Mesothelial cell of epicardium (in vitro differentiated cells): ENCODE measurements around the gene PSMB9. TPM values are rescaled to one million over a fixed set of nuclear protein-coding genes. Genes with fewer than 3 reads are reported as not detected.
A peak's percentile ranks its signal among the peaks of the same experiment; 100 is the strongest.

ENCODE experiments used
- DNase-seq, 2 experiments: peaks; one replicate each; pipeline ENCODE4 v3.0.0; 2021; ENCODE audit warnings: low spot score in 2 of 2; ENCODE audit not compliant: unreplicated experiment in 2 of 2
- H3K27ac Mint-ChIP-seq: 2 replicates; pipeline ENCODE4 v1.8.0; 2021; ENCODE audit warnings: mixed read lengths
- H3K27me3 Mint-ChIP-seq: 2 replicates; pipeline ENCODE4 v1.8.0; 2021; ENCODE audit warnings: low read depth, mixed read lengths
- H3K36me3 Mint-ChIP-seq: 2 replicates; pipeline ENCODE4 v1.8.0; 2021; ENCODE audit warnings: mixed read lengths
- H3K4me1 Mint-ChIP-seq: 2 replicates; pipeline ENCODE4 v1.8.0; 2021; ENCODE audit warnings: mixed read lengths
- H3K4me3 Mint-ChIP-seq: 2 replicates; pipeline ENCODE4 v1.8.0; 2021; ENCODE audit warnings: mild to moderate bottlenecking, moderate library complexity, mixed read lengths
- H3K9me3 Mint-ChIP-seq: 2 replicates; pipeline ENCODE4 v1.8.0; 2021; ENCODE audit warnings: mixed read lengths
- total RNA-seq: library from RNA; stranded (reverse); gene quantifications from 3 replicates; pipeline ENCODE4 v1.2.1, GENCODE V29; 2021
- TF ChIP-seq, protein P1 (sequence below): fragments of 200-600 bp; sonication (generic); IDR thresholded peaks from one replicate; pipeline ENCODE4 v1.5.0; 2021; ENCODE audit warnings: antibody characterized with exemption; ENCODE audit not compliant: unreplicated experiment

Gene PSMB9
- total RNA-seq, 1 donor from 2014 or later = not detected

DNA sequence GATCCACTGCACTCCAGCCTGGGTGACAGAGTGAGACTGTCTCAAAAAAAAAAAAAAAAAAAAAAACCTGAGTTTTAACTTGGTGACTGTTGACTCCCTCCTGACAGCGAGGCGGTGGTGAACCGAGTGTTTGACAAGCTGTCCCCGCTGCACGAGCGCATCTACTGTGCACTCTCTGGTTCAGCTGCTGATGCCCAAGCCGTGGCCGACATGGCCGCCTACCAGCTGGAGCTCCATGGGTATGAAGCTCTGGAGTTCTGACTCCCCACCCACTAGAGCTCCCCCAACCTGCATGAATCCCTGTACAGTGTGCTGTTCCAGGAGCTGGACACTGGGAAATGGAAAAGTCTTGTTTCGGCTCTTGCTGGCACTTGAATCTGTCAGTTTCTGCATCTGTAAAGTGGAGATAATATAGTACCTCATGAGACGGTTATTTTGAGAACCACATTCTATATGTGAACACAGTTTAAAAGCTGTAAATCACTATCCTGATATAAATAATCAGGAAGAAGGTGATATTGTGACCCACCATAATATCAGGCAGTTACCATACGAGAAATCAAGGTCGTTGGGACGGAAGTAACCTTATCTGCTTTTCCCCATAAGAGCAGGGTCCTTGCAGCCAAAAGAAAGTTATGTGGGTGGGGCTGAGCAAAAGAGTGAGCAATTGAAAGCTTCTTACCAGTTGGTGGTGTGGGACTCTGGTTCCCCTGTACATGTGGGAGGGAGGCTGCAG, 3.3 kb downstream of the PSMB9 start:
- Mint-ChIP-seq H3K27me3 (peaks cover 71% of the 10 kb centered on the region), H3K4me3 (no peak overlapping the region), H3K36me3 (no peaks in the 10 kb centered on the region), H3K4me1 (peaks cover 31% of the 10 kb centered on the region), H3K9me3 (no peaks in the 10 kb centered on the region), H3K27ac (no peak overlapping the region)
- no peak for DNase-seq
- TF ChIP-seq, protein P1, sequence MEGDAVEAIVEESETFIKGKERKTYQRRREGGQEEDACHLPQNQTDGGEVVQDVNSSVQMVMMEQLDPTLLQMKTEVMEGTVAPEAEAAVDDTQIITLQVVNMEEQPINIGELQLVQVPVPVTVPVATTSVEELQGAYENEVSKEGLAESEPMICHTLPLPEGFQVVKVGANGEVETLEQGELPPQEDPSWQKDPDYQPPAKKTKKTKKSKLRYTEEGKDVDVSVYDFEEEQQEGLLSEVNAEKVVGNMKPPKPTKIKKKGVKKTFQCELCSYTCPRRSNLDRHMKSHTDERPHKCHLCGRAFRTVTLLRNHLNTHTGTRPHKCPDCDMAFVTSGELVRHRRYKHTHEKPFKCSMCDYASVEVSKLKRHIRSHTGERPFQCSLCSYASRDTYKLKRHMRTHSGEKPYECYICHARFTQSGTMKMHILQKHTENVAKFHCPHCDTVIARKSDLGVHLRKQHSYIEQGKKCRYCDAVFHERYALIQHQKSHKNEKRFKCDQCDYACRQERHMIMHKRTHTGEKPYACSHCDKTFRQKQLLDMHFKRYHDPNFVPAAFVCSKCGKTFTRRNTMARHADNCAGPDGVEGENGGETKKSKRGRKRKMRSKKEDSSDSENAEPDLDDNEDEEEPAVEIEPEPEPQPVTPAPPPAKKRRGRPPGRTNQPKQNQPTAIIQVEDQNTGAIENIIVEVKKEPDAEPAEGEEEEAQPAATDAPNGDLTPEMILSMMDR = no peak

DNA sequence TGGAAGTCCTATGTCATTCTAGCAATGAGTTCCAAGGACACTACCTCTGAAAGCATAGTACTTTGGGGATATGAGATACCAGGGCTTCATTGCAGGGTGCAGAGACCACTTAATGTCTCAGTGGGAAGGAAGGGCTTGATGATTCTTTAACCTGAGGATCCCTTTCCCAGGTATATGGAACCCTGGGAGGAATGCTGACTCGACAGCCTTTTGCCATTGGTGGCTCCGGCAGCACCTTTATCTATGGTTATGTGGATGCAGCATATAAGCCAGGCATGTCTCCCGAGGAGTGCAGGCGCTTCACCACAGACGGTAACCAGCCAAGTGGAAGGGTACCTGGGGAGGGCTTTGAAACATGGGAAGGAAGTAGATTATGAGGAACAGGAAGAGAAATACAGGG, 4.2 kb downstream of the PSMB9 start:
- no peak overlapping the region for H3K27ac Mint-ChIP-seq
- H3K4me3 Mint-ChIP-seq = no peak overlapping the region
- H3K4me1 Mint-ChIP-seq = peaks cover 24% of the 10 kb centered on the region
- H3K36me3 Mint-ChIP-seq = no peaks in the 10 kb centered on the region
- peaks cover 63% of the 10 kb centered on the region for H3K27me3 Mint-ChIP-seq
- TF ChIP-seq, protein P1 = no peak
- DNase-seq = no peak
- H3K9me3 Mint-ChIP-seq = no peaks in the 10 kb centered on the region

DNA sequence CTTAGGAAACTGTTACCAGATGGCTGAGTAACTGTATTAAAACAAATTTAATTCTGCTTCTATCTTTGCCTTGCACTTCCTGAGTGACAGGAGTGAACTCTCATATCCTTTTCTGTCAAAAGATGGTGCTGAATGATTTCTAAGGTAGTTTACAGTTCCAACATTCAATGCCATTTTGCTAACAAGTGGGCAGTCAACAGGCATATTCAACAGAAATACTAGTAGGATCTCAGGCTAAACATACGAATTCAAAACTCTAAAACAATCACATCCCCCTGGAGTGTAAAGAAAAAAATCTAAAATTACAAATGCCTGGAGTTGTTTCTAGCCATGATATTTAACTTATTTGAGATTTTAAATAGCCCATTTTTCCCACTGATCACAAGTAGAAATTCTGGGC, 6.7 kb downstream of the PSMB9 start:
- H3K36me3 Mint-ChIP-seq = no peaks in the 10 kb centered on the region
- H3K27me3 Mint-ChIP-seq = peaks cover 52% of the 10 kb centered on the region
- DNase-seq = no peak
- no peak overlapping the region for H3K4me3 Mint-ChIP-seq
- no peaks in the 10 kb centered on the region for H3K9me3 Mint-ChIP-seq
- peak overlapping the region; percentile 96 for H3K27ac Mint-ChIP-seq
- peaks cover 18% of the 10 kb centered on the region for H3K4me1 Mint-ChIP-seq
- TF ChIP-seq, protein P1 = no peak

DNA sequence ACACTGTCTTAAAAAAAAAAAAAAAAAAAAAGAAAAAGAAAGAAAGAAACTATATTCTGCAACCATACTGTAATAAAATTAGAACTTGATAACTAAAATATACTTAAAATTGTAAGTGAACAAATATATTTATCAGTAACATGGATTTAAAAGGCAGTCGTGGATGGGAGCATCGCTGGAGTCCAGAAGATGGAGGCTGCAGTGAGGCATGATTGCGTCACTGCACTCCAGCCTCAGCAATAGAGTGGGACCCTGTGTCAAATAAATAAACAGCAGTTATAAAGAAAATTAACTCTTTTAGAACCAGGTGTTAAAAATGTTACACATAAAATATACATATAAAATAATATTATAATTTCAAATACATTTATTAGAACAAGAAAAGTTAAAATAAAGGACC, 8.7 kb downstream of the PSMB9 start:
- Mint-ChIP-seq H3K4me1 (peaks cover 19% of the 10 kb centered on the region), H3K27me3 (peaks cover 50% of the 10 kb centered on the region), H3K36me3 (no peaks in the 10 kb centered on the region), H3K9me3 (no peaks in the 10 kb centered on the region), H3K27ac (no peak overlapping the region), H3K4me3 (no peak overlapping the region)
- no peak for DNase-seq
- TF ChIP-seq, protein P1 = no peak

DNA sequence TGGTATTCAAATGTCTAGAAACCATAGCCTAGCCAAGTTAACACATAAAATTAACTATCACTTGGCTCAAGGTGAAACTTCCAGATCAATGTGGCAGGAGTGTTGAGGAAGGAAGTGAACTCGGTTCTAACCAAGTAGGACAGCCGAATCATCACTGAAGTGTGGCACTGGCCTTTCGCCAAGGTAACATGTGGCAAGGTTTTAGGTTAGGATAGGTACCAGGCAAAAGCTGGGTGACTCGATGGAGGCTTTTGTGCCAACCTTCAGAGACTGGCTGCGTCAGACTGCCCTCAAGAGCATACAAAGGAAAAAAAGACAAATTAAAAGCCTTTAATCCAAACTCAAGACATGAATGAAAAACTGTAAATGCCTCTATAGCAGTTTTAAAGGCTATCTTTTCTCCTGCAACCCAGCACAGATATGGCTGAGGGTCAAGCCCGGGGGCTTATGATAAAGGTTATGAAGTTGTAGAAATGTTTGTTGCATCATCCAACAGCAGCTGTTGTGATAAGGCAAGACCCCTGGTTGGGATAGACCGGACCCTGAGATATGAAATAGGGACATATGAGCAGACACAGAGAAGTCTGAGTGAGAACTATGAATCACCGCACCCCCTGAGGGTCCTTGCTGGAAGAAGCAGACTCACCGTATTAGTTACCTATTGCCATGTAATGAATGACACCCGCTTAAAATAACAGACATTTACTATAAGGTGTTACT, 11.9 kb downstream of the PSMB9 start:
- H3K27ac Mint-ChIP-seq = no peak overlapping the region
- H3K4me3 Mint-ChIP-seq = no peak overlapping the region
- TF ChIP-seq, protein P1 = no peak
- peaks cover 14% of the 10 kb centered on the region for H3K4me1 Mint-ChIP-seq
- H3K27me3 Mint-ChIP-seq = peaks cover 48% of the 10 kb centered on the region
- DNase-seq = no peak
- no peaks in the 10 kb centered on the region for H3K9me3 Mint-ChIP-seq
- no peaks in the 10 kb centered on the region for H3K36me3 Mint-ChIP-seq
